Calu3 (cell line): ENCODE measurements around the gene MAP4K1. TPM values are rescaled to one million over a fixed set of nuclear protein-coding genes. Genes with fewer than 3 reads are reported as not detected.

ENCODE experiments used
- BruUV-seq: library from RNA; stranded (reverse); fragments of 400-500 nt; replicated peaks from 2 replicates; lab custom pipeline; 2021; lab: Mats Ljungman, UMichigan
- CTCF ChIA-PET: fragments of 300-600 bp; sonication (Branson Sonifier 250); formaldehyde crosslinking; loops from one replicate; lab custom pipeline; 2022; ENCODE audit warnings: antibody characterized with exemption; lab: Charles Lee
- DNase-seq: peaks from one replicate; pipeline ENCODE4 v3.0.0; 2022
- H3K27ac Mint-ChIP-seq: one replicate; pipeline ENCODE4 v1.8.0; 2022; ENCODE audit warnings: mixed read lengths; ENCODE audit not compliant: unreplicated experiment
- H3K27me3 Mint-ChIP-seq: one replicate; pipeline ENCODE4 v1.8.0; 2022; ENCODE audit warnings: mixed read lengths; ENCODE audit not compliant: unreplicated experiment
- H3K36me3 Mint-ChIP-seq: one replicate; pipeline ENCODE4 v1.8.0; 2022; ENCODE audit warnings: mild to moderate bottlenecking, moderate library complexity, mixed read lengths; ENCODE audit not compliant: insufficient read depth, unreplicated experiment
- H3K4me1 Mint-ChIP-seq: one replicate; pipeline ENCODE4 v1.8.0; 2022; ENCODE audit warnings: mild to moderate bottlenecking, low read depth, mixed read lengths; ENCODE audit not compliant: unreplicated experiment
- H3K4me3 Mint-ChIP-seq: one replicate; pipeline ENCODE4 v1.8.0; 2022; ENCODE audit warnings: mild to moderate bottlenecking, low read depth, moderate library complexity, mixed read lengths; ENCODE audit not compliant: unreplicated experiment
- H3K9me3 Mint-ChIP-seq: one replicate; pipeline ENCODE4 v1.8.0; 2022; ENCODE audit warnings: low read depth, mixed read lengths; ENCODE audit not compliant: unreplicated experiment
- CTCF ChIP-seq: fragments of 200-600 bp; IDR thresholded peaks from one replicate; pipeline ENCODE4 v1.8.0; 2022; ENCODE audit warnings: antibody characterized with exemption; ENCODE audit not compliant: unreplicated experiment
- intact Hi-C: fragments of 100-400 bp; cut with micrococcal nuclease; formaldehyde crosslinking; loops from one replicate; pipeline ENCODE4 v1.10.0; 2022; ENCODE audit not compliant: unreplicated experiment
- total RNA-seq: library from RNA; stranded (reverse); gene quantifications from 2 replicates; pipeline ENCODE4 v1.2.3, GENCODE V29; 2022

Gene MAP4K1
- total RNA-seq, 1 experiment from 2014 or later = not detected

GRCh38 chr19:38655148-38655824, 37.5 kb upstream of the MAP4K1 start:
- TF ChIP-seq CTCF = no peak
- intact Hi-C loops = loop anchor here (5.0 kb wide), 1 partner anchor 177 kb away; the partner anchor contains the start of gene ECH1
- peak overlapping the region; percentile 99 for H3K4me3 Mint-ChIP-seq
- no peaks in the 10 kb centered on the region for H3K27me3 Mint-ChIP-seq
- H3K9me3 Mint-ChIP-seq = no peaks in the 10 kb centered on the region
- BruUV-seq = no TSS peak
- CTCF ChIA-PET = no interaction called here
- no peak for DNase-seq
- peak overlapping the region; percentile 100 for H3K27ac Mint-ChIP-seq
- peaks cover 65% of the 10 kb centered on the region for H3K4me1 Mint-ChIP-seq
- peaks cover 100% of the 10 kb centered on the region for H3K36me3 Mint-ChIP-seq

DNA sequence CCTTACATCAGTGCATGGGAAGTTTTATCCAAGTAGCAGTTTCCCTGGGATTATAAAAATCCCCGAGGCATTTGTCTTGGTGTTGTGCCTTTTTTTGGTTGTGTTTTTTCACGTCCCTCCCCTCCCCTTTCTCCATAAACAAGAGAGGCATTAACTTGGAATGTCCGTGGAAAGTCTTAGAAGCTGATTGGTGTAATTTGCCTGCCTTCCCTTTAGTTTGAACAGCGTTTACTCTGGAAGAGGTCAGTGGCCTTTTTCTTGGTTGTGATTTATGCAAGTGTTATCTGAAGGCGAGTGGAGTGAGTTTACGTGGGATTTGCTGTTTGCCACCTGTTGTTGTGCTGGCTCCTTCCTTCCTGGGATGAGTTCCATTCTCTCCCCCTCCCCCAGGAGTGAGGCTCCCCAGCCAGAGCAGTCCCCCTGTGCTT, 36.9 kb upstream of the MAP4K1 start:
- no peak for DNase-seq
- no peak for TF ChIP-seq CTCF
- BruUV-seq = no TSS peak
- no peaks in the 10 kb centered on the region for H3K9me3 Mint-ChIP-seq
- CTCF ChIA-PET = no interaction called here
- H3K27me3 Mint-ChIP-seq = no peaks in the 10 kb centered on the region
- intact Hi-C loops = loop anchor here (5.0 kb wide), 1 partner anchor 178 kb away; the partner anchor contains the start of gene ECH1
- H3K4me1 Mint-ChIP-seq = peaks cover 58% of the 10 kb centered on the region
- peak overlapping the region; percentile 99 for H3K4me3 Mint-ChIP-seq
- H3K36me3 Mint-ChIP-seq = peaks cover 100% of the 10 kb centered on the region
- peak overlapping the region; percentile 100 for H3K27ac Mint-ChIP-seq

GRCh38 chr19:38653028-38653571, 35.3 kb upstream of the MAP4K1 start:
- peak; percentile 63 for DNase-seq
- Mint-ChIP-seq H3K4me1 (peaks cover 49% of the 10 kb centered on the region), H3K4me3 (peak overlapping the region; percentile 99), H3K9me3 (no peaks in the 10 kb centered on the region), H3K36me3 (peaks cover 100% of the 10 kb centered on the region), H3K27me3 (no peaks in the 10 kb centered on the region), H3K27ac (peak overlapping the region; percentile 100)
- intact Hi-C loops = no loop called here
- CTCF ChIA-PET = interaction anchor here (0.6 to 1.1 kb wide), 5 partner anchors 13 to 482 kb away, joined by 3 to 6 read pairs (median 3); no protein-coding TSS in a partner anchor
- TSS peak; percentile 1 for BruUV-seq
- no peak for TF ChIP-seq CTCF

DNA sequence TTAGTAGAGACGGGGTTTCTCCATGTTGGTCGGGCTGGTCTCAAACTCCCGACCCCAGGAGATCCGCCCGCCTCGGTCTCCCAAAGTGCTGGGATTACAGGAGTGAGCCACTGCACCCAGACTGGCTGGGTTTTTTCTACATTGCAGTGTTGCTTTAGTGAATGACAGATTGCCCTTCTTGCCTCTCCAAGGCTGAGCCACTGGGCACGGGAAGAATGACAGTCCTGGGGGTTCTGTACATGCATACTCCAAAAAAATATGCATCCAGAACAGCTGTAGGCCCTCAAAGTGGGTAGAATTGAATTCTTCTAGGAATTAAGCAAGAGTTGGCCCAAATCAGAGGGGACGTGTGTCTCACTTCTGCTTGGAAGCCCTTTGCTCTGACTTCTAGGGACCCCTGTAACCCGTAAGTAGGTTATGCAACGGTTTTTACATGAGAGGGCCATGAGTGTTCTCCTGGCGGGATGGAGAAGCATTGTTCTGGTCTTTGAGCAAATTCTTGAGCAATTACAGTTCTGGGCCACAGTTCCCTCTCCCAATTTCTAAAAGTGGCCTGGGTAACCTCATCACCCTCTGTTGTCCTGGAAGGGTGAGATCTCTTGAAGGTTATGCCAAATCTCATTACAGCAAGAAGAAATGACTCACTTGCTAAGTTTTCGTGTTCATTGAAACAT, 33.3 kb upstream of the MAP4K1 start:
- H3K36me3 Mint-ChIP-seq = peaks cover 94% of the 10 kb centered on the region
- H3K9me3 Mint-ChIP-seq = no peaks in the 10 kb centered on the region
- intact Hi-C loops = no loop called here
- BruUV-seq = no TSS peak
- peak overlapping the region; percentile 99 for H3K4me3 Mint-ChIP-seq
- DNase-seq = no peak
- H3K27ac Mint-ChIP-seq = peak overlapping the region; percentile 100
- no peaks in the 10 kb centered on the region for H3K27me3 Mint-ChIP-seq
- CTCF ChIA-PET = no interaction called here
- TF ChIP-seq CTCF = no peak
- H3K4me1 Mint-ChIP-seq = peaks cover 31% of the 10 kb centered on the region
